ENCODE results near the gene SFXN5.

DNA sequence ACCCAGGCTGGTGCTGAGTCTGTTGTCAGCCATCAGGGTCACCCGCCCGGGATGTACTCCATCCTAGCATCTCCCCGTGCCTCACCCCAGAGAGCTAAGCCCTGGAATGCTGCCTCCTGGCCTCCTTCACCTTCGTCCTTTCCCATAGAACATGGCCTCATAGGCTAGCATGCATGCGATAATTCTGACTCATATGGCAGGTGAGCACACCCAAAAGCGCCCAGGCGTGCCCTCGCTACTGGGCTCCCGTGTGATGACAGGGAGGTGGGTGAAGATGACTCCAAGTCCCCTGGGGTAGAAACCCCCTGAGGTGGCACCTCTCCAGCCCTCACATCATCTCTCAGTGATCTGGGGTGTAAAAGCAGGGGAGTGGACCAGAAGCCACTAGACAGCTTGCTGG, 177.0 kb downstream of the SFXN5 start:
- TF ChIP-seq, protein P1, sequence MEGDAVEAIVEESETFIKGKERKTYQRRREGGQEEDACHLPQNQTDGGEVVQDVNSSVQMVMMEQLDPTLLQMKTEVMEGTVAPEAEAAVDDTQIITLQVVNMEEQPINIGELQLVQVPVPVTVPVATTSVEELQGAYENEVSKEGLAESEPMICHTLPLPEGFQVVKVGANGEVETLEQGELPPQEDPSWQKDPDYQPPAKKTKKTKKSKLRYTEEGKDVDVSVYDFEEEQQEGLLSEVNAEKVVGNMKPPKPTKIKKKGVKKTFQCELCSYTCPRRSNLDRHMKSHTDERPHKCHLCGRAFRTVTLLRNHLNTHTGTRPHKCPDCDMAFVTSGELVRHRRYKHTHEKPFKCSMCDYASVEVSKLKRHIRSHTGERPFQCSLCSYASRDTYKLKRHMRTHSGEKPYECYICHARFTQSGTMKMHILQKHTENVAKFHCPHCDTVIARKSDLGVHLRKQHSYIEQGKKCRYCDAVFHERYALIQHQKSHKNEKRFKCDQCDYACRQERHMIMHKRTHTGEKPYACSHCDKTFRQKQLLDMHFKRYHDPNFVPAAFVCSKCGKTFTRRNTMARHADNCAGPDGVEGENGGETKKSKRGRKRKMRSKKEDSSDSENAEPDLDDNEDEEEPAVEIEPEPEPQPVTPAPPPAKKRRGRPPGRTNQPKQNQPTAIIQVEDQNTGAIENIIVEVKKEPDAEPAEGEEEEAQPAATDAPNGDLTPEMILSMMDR (IDR thresholded peaks at IDR 0.05), result no peak
- no peak for TF ChIP-seq POLR2A (IDR thresholded peaks at IDR 0.05)

Measured in right lobe of liver (tissue), 4 donors.